Hepatocyte (in vitro differentiated cells): ENCODE data around the gene PCBD2. TPM values are rescaled to one million over a fixed set of nuclear protein-coding genes. Genes with fewer than 3 reads are reported as not detected.

ENCODE experiments used
- DNase-seq: peaks from one replicate; pipeline ENCODE4 v3.0.0-alpha.2; 2016; ENCODE audit warnings: low spot score
- H2AFZ ChIP-seq: fragments of 200-600 bp; sonication (generic); 2 replicates; pipeline ENCODE4 v1.6.0; 2016; ENCODE audit warnings: antibody characterized with exemption, mild to moderate bottlenecking
- H3K27ac ChIP-seq: fragments of 200-600 bp; sonication (generic); 2 replicates; pipeline ENCODE4 v1.5.1; 2016; ENCODE audit warnings: mild to moderate bottlenecking
- H3K27me3 ChIP-seq: fragments of 200-600 bp; sonication (generic); 2 replicates; pipeline ENCODE4 v1.6.1; 2016
- H3K36me3 ChIP-seq: fragments of 200-600 bp; sonication (generic); replicated peaks from 2 replicates; pipeline ENCODE4 v1.5.1; 2016; ENCODE audit warnings: low read depth; ENCODE audit not compliant: insufficient read depth
- H3K4me1 ChIP-seq: fragments of 200-600 bp; sonication (generic); 2 replicates; pipeline ENCODE4 v1.5.1; 2016; ENCODE audit warnings: mild to moderate bottlenecking, moderate library complexity; ENCODE audit not compliant: insufficient read depth
- H3K4me2 ChIP-seq: fragments of 200-600 bp; sonication (generic); 2 replicates; pipeline ENCODE4 v1.6.0; 2016
- H3K4me3 ChIP-seq: fragments of 200-600 bp; sonication (generic); 2 replicates; pipeline ENCODE4 v1.5.1; 2016; ENCODE audit warnings: mild to moderate bottlenecking
- H3K79me2 ChIP-seq: fragments of 200-600 bp; sonication (generic); 2 replicates; pipeline ENCODE4 v1.6.0; 2017; ENCODE audit warnings: mild to moderate bottlenecking
- H3K9me2 ChIP-seq: fragments of 200-600 bp; sonication (generic); replicated peaks from 2 replicates; pipeline ENCODE4 v1.6.0; 2017; ENCODE audit warnings: mild to moderate bottlenecking; ENCODE audit not compliant: insufficient read depth
- H3K9me3 ChIP-seq: fragments of 200-600 bp; sonication (generic); 2 replicates; pipeline ENCODE4 v1.5.1; 2016; ENCODE audit warnings: low read depth, mild to moderate bottlenecking
- H4K20me1 ChIP-seq: fragments of 200-600 bp; sonication (generic); 2 replicates; pipeline ENCODE4 v1.6.0; 2016; ENCODE audit warnings: mild to moderate bottlenecking; ENCODE audit not compliant: insufficient read depth, poor library complexity, severe bottlenecking
- EZH2 ChIP-seq: fragments of 200-600 bp; sonication (generic); IDR thresholded peaks from 2 replicates; pipeline ENCODE4 v1.6.1; 2016; ENCODE audit warnings: antibody characterized with exemption, mild to moderate bottlenecking, borderline replicate concordance
- EZH2phosphoT487 ChIP-seq: fragments of 200-600 bp; sonication (generic); IDR thresholded peaks from one replicate; pipeline ENCODE4 v1.6.1; 2018; ENCODE audit warnings: antibody characterized with exemption, mild to moderate bottlenecking, low read depth, moderate library complexity; ENCODE audit not compliant: unreplicated experiment, severe bottlenecking
- WGBS: methylation state at CpG from one replicate; pipeline ENCODE4 v1.1.6; 2016; ENCODE audit warnings: low lambda C conversion rate; ENCODE audit errors: missing lambda C conversion rate; 5-methylcytosine and 5-hydroxymethylcytosine counted together
- polyA plus RNA-seq: library from polyadenylated mRNA; unstranded; fragments of >200 nt; fragmentation: Nextera tagmentation; extraction: Ambion mirVana; gene quantifications from 2 replicates; pipeline ENCODE4 v1.2.1, GENCODE V29; 2016
- total RNA-seq: library from RNA; depleted of rRNA; stranded (reverse); fragments of >200 nt; gene quantifications from 2 replicates; pipeline ENCODE4 v1.2.3, GENCODE V29; 2014
- TF ChIP-seq, protein P1 (sequence below): fragments of 200-600 bp; sonication (generic); IDR thresholded peaks from 2 replicates; pipeline ENCODE4 v1.5.1; 2016; ENCODE audit warnings: antibody characterized with exemption, mild to moderate bottlenecking; ENCODE audit not compliant: poor library complexity

The PCBD2 gene
- total and polyA plus RNA-seq, 2 experiments from 2014 or later: 5.2 to 14.0 TPM

DNA sequence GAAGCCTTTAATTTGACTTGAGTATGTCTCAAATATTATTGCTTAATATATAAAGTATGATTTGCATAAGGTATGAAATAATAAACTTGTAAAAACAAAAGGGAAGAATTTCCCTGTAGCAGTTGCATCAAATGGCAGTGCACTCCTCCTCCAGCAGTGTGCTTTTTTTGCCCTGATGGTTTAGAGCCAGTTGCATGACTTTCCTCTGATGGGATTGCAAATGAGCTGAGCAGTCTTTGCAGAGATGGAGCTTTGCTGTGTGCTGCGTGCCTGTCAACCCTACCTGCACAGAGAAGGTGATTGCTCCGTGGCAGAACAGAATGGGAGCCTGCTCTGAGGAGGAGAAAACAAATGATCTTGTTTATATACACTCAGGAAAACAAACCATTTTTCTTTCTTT is 40.1 kb downstream of the PCBD2 start:
- no peaks in the 10 kb centered on the region for H3K9me3 ChIP-seq
- H3K9me2 ChIP-seq: no peaks in the 10 kb centered on the region
- H3K79me2 ChIP-seq: no peaks in the 10 kb centered on the region
- WGBS: 70% methylated on average over 2 of the region's 2 CpGs
- H3K27ac ChIP-seq: no peak overlapping the region
- no peak for TF ChIP-seq EZH2phosphoT487
- TF ChIP-seq EZH2: no peak
- TF ChIP-seq, protein P1, sequence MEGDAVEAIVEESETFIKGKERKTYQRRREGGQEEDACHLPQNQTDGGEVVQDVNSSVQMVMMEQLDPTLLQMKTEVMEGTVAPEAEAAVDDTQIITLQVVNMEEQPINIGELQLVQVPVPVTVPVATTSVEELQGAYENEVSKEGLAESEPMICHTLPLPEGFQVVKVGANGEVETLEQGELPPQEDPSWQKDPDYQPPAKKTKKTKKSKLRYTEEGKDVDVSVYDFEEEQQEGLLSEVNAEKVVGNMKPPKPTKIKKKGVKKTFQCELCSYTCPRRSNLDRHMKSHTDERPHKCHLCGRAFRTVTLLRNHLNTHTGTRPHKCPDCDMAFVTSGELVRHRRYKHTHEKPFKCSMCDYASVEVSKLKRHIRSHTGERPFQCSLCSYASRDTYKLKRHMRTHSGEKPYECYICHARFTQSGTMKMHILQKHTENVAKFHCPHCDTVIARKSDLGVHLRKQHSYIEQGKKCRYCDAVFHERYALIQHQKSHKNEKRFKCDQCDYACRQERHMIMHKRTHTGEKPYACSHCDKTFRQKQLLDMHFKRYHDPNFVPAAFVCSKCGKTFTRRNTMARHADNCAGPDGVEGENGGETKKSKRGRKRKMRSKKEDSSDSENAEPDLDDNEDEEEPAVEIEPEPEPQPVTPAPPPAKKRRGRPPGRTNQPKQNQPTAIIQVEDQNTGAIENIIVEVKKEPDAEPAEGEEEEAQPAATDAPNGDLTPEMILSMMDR: no peak
- DNase-seq: no peak
- no peak overlapping the region for H2AFZ ChIP-seq
- no peaks in the 10 kb centered on the region for H3K36me3 ChIP-seq
- no peak overlapping the region for H3K4me3 ChIP-seq
- no peaks in the 10 kb centered on the region for H3K27me3 ChIP-seq
- H3K4me2 ChIP-seq: no peak overlapping the region
- H4K20me1 ChIP-seq: no peaks in the 10 kb centered on the region
- H3K4me1 ChIP-seq: no peaks in the 10 kb centered on the region

DNA sequence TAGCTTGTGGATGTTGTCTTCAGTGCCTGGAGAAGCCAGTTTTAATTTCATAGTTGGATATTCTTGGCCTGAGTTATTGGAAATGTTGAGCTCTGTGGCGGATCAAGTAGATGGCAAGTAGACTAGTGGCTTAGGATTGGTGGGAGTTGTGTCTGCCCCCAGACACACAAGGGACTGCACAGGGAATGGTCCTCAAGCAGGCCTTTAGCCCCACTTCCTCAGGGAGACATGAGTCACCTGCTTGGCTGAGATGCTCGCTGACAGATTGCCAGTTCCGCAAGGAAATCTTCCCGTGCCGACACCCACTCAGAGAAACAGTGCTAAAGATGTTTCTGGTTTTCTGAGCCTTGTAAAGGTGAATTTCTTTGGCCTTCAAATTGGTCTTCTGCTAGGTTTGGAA is 44.0 kb downstream of the PCBD2 start:
- Histone ChIP-seq H3K9me2 (no peaks in the 10 kb centered on the region), H3K36me3 (no peaks in the 10 kb centered on the region), H3K27me3 (no peaks in the 10 kb centered on the region), H4K20me1 (no peaks in the 10 kb centered on the region), H3K79me2 (no peaks in the 10 kb centered on the region), H2AFZ (no peak overlapping the region), H3K27ac (no peak overlapping the region), H3K9me3 (no peaks in the 10 kb centered on the region), H3K4me2 (no peak overlapping the region), H3K4me3 (no peak overlapping the region), H3K4me1 (no peaks in the 10 kb centered on the region)
- TF ChIP-seq EZH2phosphoT487 (no peak), EZH2 (no peak)
- TF ChIP-seq, protein P1: no peak
- DNase-seq: no peak
- 86% methylated on average over 5 of the region's 5 CpGs for WGBS

DNA sequence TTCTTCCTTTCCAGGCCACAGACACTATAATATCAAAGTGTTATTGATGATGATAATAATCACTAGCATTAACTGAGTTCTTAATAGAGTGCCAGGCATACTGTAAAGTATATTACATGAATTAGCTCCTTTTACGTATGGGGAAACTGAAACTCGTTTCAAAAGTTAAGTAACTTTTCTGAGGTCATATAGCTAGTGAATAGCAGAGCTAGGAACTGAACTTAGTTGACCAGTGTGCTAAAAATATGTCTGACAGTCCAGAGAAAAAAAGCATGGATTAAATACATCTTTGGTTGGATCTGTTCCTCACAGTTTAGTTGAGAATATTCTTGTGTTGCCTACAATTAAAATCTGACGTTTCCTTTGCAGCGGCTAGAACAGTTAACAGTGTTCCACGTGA is 44.4 kb downstream of the PCBD2 start:
- no peaks in the 10 kb centered on the region for H3K36me3 ChIP-seq
- no peak overlapping the region for H3K4me2 ChIP-seq
- H3K27ac ChIP-seq: no peak overlapping the region
- no peaks in the 10 kb centered on the region for H3K79me2 ChIP-seq
- no peak overlapping the region for H3K4me3 ChIP-seq
- H3K9me2 ChIP-seq: no peaks in the 10 kb centered on the region
- no peaks in the 10 kb centered on the region for H3K27me3 ChIP-seq
- H4K20me1 ChIP-seq: no peaks in the 10 kb centered on the region
- H3K4me1 ChIP-seq: no peaks in the 10 kb centered on the region
- 85% methylated on average over 5 of the region's 5 CpGs for WGBS
- TF ChIP-seq, protein P1: no peak
- no peak for TF ChIP-seq EZH2phosphoT487
- TF ChIP-seq EZH2: no peak
- no peak for DNase-seq
- H3K9me3 ChIP-seq: no peaks in the 10 kb centered on the region
- no peak overlapping the region for H2AFZ ChIP-seq
